Left kidney (tissue), 2 donors: ENCODE measurements around the gene ZNF566. TPM values are rescaled to one million over a fixed set of nuclear protein-coding genes. Genes with fewer than 3 reads are reported as not detected.

Experiments
- DNase-seq: peaks from one replicate; pipeline ENCODE4 v3.0.0-alpha.2; 2013
- polyA plus RNA-seq: library from polyadenylated mRNA; unstranded; fragments of 120-200 nt; gene quantifications from one replicate; pipeline ENCODE4 v1.2.1, GENCODE V29; 2013; ENCODE audit not compliant: insufficient read length

The ZNF566 gene
- polyA plus RNA-seq, 1 donor = 19.4 TPM

- no peak for DNase-seq
These were observed 40.2 kb downstream of the ZNF566 start for GRCh38 chr19:36449059-36449670.

DNA sequence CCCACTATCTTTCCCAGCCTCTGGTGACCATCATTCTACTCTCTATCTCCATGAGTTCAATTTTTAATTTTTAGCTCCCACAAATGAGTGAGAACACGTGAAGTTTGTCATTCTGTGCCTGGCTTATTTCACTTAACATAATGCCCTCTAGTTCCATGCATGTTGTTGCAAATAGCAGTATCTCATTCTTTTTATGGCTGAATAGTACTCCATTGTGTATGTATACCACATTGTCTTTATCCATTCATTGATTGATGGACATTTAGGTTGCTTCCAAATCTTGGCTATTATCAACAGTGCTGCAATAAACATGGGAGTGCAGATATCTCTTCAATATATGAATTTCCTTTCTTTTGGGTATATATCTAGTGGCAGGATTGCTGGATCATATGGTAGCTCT lies 48.0 kb downstream of the ZNF566 start:
- no peak for DNase-seq

DNA sequence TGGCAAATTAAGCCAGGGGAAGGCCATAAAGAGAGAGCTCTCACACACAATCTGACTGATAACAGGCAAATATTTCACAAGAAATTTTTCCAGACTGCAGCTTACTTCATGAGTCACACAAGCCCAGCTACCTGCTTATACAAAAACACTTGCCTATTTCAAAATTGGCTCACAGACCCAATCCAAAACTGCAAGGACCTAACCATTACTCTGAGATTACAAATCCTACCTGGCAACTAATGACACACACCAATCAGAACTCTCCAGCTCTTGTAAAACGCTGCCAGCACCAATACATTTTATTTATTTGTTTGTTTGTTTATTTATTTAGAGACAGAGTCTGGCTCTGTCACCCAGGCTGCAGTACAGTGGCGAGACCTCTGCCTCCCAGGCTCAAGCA lies 52.8 kb downstream of the ZNF566 start:
- no peak for DNase-seq

DNA sequence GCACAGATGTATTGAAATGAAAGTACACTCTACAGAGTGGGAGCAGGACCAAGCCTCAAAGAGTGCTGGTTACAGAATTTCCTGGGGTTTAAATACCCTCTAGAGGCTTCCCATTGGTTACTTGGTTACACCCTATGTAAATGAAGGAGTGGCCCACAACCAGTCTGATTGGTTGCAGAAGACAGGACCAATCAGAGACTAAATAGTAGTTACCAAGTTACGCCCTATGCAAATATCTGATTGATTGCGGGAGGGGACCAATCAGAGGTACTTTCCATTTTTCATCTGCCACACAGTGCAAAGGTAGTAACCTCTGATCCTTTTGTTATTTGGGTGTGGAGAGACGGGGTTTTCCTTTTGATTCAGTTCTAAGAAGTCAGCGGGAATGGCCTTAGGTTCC lies 65.4 kb downstream of the ZNF566 start:
- DNase-seq = no peak

- DNase-seq = no peak
These were observed 67.4 kb downstream of the ZNF566 start for GRCh38 chr19:36421749-36422481.

DNA sequence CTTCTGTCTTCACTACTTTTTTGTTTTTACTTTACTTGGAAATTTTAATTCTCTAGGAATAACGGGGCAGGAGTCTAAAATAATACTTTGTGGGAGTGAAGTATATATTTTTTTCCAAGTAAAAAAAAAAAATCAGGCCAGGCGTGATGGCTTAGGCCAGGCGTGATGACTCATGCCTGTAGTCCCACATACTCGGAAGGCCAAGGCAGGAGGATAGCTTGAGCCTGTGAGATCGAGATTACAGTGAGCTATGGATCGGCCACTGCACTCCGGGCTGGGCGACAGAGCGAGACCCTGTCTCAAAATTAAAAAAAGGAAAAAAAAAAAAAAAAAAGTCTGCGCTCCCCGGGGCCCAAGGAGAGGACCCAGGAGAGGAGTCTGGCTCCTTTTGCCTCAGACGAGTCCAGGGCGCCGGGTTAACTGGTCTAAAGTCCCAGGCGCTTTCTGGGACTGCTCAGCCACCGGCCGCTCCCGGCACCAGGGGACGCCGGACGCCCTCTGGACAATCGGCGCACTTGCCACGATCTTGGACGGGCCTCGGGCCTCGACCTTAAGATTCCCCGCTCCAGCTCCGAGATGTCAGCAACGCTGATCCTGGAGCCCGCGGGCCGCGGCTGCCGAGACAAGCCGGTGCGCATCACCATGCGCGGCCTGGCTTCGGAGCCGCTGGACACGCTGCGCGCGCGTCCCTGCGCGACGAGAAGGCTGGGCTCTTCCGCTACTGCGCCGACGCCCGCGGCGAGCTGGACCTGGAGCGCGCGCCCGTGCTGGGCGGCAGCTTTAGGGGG lies 68.2 kb downstream of the ZNF566 start:
- peak; percentile 47 for DNase-seq

DNA sequence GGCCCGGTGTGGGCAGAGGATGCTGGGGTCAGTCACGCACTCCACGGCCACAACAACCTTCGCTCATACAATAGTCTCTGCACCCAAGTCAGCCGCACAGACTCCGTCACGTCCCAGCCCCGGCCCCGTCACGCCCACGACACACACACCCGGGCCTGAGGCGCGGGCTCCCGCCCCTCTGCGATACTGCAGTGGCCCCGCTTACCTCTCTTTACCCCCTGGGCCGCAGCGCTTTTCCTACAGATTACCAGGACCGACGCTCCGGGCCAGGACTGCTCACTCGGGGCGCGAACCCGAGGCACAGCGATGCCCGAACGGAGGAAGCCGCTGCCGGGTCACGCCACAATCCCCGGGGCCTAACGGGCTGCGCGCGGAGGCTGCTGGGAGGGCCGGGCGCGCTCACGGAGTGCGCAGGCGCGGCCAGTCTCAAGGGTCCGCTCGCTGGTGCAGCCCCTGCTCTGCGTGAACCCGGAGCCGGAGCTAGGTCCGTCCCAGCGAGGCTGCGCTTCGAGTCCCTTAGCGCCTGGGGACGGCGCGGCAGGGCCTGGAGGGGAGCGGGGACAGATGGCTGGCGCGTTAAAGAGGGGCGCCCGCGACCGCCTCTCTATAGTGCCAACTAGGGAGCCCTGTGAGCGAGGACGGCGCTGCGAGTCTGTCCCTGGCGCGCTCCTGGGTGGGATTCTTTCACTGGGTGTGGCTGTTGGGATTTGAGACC lies 70.9 kb downstream of the ZNF566 start, which contains the start of gene ZFP82:
TSS of gene ZFP82 (minus strand) at position 358 of the 715 bp plus-strand sequence. CDS start 8,855 bp downstream, outside the sequence.
- DNase-seq = peak; percentile 85

- no peak for DNase-seq
These were observed 71.5 kb downstream of the ZNF566 start for GRCh38 chr19:36417752-36418286.

DNA sequence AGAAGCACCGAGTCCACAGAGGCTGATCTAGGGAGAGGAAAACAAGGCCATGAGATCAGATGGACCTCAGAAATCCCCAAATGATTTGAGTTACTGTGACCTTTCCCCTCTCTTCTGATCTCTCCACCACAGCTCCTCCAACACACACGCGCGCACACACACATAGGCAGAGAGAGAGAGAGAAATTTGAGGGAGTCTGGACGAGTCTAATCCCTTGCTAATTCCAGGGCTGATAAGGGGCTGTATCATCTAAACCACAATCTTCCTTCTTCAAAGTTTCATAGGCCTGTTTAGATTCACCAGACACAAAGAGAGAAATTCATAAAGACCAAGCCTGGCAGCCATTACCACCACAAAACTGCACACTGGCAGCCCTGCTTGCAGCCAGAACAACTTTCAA lies 79.5 kb downstream of the ZNF566 start:
- DNase-seq = no peak

DNA sequence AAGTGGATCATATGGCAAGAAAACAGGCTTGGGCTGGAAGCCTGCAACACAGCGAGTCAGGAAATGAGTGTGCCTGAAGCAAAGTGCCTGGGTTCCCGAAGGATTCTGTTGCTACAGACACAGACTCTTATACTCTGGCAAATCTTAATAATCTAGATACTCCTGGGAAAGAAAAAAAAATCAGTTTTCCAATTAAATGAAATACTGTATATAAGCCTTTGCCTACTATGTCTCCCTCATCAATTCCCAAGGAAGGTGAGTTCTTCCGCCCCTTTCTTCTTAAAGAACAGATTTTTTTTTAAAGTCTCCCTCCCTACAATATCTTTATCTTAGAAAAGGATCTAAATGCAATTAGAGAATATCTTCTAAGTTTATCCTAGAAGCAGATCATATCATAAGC lies 81.3 kb downstream of the ZNF566 start:
- DNase-seq = no peak

DNA sequence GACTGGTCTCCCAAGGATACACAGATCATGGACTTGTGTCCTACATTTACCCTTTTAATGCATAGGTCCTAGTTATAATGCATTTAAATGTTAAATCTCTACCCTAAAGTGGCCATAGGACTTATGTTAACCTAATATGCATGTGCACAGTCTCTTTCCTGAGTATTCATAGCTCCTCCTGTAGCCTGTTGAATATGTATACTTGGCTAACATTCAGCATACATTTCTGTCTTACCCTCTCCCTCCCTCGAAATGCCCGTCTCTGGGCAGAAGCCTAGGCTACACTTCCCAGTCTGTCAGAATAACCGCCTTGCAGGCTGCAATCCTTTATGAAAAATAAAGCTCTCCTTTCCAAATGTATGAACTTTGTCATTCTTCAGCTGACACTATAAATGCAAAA lies 84.9 kb downstream of the ZNF566 start:
- DNase-seq = no peak

DNA sequence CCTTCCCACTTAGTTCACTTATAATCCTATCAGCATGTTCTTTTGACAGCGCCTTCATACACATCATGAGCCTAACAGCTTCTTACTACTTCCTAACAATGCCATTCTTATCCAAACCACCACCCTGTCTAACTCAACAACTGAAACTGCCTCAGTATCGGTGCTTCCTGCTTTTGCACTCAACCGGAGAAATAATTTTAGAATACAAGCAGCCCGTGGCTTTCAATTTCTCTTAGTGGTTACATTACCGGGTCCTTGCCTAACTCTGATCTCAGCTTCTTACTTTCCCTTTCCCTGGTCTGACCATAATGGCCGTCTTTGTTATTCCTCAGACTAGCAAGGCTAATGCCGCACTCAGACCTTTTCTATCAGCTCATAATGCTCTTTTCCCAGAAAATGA lies 87.9 kb downstream of the ZNF566 start:
- DNase-seq = no peak

DNA sequence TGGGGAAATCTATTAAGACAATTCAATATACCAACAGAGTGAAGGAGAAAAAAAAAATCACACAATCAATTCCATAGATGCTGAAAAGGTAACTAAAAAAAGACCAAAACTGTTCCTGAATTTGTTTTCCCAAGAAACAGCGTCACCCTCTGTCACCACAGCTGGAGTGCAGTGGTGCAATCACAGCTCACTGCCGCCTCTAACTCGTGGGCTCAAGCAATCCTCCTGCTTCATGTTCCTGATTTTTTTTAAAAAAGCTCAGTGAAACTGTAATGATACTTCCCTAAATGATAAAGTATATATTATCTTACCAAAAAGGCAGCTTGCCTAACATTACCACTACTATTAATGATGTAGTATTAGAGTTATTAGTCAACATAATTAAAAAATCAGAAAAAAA lies 90.8 kb downstream of the ZNF566 start:
- no peak for DNase-seq

Other genes starting within 250 kb of the ZNF566 start
- gene ZFP14, start 110.4 kb downstream of the ZNF566 start, polyA plus RNA-seq = 18.2 TPM
- 16.9 TPM for gene ZFP82, start 70.9 kb downstream of the ZNF566 start, polyA plus RNA-seq
- 39.3 TPM for gene ZNF260, start 38.7 kb upstream of the ZNF566 start, polyA plus RNA-seq
- 35.0 TPM for gene ZNF529, start 83.7 kb upstream of the ZNF566 start, polyA plus RNA-seq
- gene ZNF382, start 115.8 kb upstream of the ZNF566 start, polyA plus RNA-seq = 10.9 TPM
- 18.1 TPM for gene ZNF461, start 177.3 kb upstream of the ZNF566 start, polyA plus RNA-seq
- 16.8 TPM for gene ZNF567, start 198.1 kb upstream of the ZNF566 start, polyA plus RNA-seq